ENCODE data around the gene ZBED6. TPM values are rescaled to one million over a fixed set of nuclear protein-coding genes. Genes with fewer than 3 reads are reported as not detected.

Gene ZBED6
- total and polyA plus RNA-seq, 9 of the 15 experiments (the other 6 are each of a cell fraction or from before 2014, with no cell fraction given) = 0.21 to 16.6 (median 5.0) TPM

DNA sequence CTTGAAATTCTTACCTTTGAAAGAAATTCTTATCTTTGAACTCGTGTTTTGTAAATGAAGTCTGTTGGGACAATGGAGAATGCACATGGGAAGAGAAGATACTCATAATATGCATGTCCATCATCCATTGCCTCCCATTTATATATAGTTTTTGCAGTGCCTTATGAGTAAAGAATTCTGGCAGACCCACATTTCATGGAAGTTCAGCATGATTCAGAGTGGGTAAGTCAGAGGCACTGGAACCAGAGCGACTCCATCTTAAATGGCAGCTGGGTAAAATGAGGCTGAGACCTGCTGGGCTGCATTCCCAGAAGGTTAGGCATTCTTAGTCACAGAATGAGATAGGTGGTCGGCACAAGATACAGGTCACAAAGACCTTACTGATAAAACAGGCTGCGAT is 16.6 kb upstream of the ZBED6 start (continued):
- TF ChIP-seq, protein P1, sequence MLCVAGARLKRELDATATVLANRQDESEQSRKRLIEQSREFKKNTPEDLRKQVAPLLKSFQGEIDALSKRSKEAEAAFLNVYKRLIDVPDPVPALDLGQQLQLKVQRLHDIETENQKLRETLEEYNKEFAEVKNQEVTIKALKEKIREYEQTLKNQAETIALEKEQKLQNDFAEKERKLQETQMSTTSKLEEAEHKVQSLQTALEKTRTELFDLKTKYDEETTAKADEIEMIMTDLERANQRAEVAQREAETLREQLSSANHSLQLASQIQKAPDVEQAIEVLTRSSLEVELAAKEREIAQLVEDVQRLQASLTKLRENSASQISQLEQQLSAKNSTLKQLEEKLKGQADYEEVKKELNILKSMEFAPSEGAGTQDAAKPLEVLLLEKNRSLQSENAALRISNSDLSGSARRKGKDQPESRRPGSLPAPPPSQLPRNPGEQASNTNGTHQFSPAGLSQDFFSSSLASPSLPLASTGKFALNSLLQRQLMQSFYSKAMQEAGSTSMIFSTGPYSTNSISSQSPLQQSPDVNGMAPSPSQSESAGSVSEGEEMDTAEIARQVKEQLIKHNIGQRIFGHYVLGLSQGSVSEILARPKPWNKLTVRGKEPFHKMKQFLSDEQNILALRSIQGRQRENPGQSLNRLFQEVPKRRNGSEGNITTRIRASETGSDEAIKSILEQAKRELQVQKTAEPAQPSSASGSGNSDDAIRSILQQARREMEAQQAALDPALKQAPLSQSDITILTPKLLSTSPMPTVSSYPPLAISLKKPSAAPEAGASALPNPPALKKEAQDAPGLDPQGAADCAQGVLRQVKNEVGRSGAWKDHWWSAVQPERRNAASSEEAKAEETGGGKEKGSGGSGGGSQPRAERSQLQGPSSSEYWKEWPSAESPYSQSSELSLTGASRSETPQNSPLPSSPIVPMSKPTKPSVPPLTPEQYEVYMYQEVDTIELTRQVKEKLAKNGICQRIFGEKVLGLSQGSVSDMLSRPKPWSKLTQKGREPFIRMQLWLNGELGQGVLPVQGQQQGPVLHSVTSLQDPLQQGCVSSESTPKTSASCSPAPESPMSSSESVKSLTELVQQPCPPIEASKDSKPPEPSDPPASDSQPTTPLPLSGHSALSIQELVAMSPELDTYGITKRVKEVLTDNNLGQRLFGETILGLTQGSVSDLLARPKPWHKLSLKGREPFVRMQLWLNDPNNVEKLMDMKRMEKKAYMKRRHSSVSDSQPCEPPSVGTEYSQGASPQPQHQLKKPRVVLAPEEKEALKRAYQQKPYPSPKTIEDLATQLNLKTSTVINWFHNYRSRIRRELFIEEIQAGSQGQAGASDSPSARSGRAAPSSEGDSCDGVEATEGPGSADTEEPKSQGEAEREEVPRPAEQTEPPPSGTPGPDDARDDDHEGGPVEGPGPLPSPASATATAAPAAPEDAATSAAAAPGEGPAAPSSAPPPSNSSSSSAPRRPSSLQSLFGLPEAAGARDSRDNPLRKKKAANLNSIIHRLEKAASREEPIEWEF (CRISPR knock-in tag; IDR thresholded peaks at IDR 0.05) = no peak
- TF ChIP-seq NR4A1 (CRISPR knock-in tag; IDR thresholded peaks at IDR 0.05) (no peak), NR4A1 (tag; IDR thresholded peaks at IDR 0.05) (peak; percentile 71; the same call in 1 of the 2 replicates), MTA2 (IDR thresholded peaks at IDR 0.05; ENCODE audit: low read depth) (no peak)

DNA sequence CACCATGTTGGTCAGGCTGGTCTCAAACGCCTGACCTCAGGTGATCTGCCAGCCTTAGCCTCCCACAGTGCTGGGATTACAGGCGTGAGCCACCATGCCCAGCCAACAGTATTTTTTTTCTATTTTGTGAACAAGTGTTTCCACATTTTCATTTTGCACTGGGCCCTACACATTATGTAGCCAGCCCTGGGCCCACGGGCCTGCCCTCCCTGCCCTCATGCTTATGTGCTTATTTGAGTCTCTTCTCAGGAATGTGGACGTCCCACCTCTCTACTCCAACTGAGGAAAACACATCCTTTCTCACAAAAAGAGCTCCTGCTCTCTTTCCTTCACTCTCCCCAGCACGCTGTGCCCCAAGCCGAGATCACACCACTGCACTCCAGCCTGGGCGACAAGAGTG is 13.5 kb upstream of the ZBED6 start:
- DNase-seq (ENCODE audit: extremely low read depth in 1 of 4, low spot score in 3 of 4) (no peak), FAIRE-seq (no peak), ATAC-seq (no peak)
- no peaks in the 10 kb centered on the region for H3K9me3 ChIP-seq (replicated peaks; ENCODE audit: control insufficient read depth, insufficient read depth, low read depth, low read length)
- no peaks in the 10 kb centered on the region; a peak in 1 of 5 replicates for H3K4me1 ChIP-seq (replicated peaks in 1 of 2; ENCODE audit: control insufficient read depth in 2 of 2, insufficient read depth in 2 of 2, low read length in 2 of 2)
- H2AFZ ChIP-seq (ENCODE audit: low read depth, low read length) = no peak overlapping the region
- no peaks in the 10 kb centered on the region for H3K79me2 ChIP-seq (ENCODE audit: control insufficient read depth, insufficient read depth, low read length)
- H3K27me3 ChIP-seq (ENCODE audit: control insufficient read depth in 2 of 2, insufficient read depth in 2 of 2, low read length in 2 of 2) = no peaks in the 10 kb centered on the region; a peak in 1 of 5 replicates
- no TSS peak for BruUV-seq (replicated peaks)
- H3K9me1 ChIP-seq (ENCODE audit: control insufficient read depth, insufficient read depth, low read length) = no peaks in the 10 kb centered on the region
- H3K27ac ChIP-seq (ENCODE audit: extremely low read depth, low read depth, low read length) = no peak overlapping the region
- H3K4me2 ChIP-seq (ENCODE audit: insufficient read depth, low read length) = no peak overlapping the region
- intact Hi-C loops (cut with micrococcal nuclease) = no loop called here
- H4K20me1 ChIP-seq (replicated peaks; ENCODE audit: control insufficient read depth, insufficient read depth, low read length) = no peaks in the 10 kb centered on the region
- no peaks in the 10 kb centered on the region for H3K36me3 ChIP-seq (ENCODE audit: control insufficient read depth, insufficient read depth, low read length)
- no peak overlapping the region for H3K9ac ChIP-seq (ENCODE audit: insufficient read depth in 1 of 2, low read depth in 2 of 2, low read length in 2 of 2)
- H3K4me3 ChIP-seq = no peak overlapping the region
- WGBS (ENCODE audit: insufficient coverage, low coverage, missing lambda C conversion rate) = 44% methylated on average over 7 of the region's 7 CpGs
- in situ Hi-C loops (cut with MboI) = no loop called here
- POLR2A ChIA-PET = interaction anchor here (1.2 kb wide), 1 partner anchor 10 kb away, joined by 4 read pairs; no protein-coding TSS in a partner anchor
- CTCF ChIA-PET (ENCODE audit: low intra/inter-chr PET ratio) = no interaction called here
- TF ChIP-seq, protein P2, sequence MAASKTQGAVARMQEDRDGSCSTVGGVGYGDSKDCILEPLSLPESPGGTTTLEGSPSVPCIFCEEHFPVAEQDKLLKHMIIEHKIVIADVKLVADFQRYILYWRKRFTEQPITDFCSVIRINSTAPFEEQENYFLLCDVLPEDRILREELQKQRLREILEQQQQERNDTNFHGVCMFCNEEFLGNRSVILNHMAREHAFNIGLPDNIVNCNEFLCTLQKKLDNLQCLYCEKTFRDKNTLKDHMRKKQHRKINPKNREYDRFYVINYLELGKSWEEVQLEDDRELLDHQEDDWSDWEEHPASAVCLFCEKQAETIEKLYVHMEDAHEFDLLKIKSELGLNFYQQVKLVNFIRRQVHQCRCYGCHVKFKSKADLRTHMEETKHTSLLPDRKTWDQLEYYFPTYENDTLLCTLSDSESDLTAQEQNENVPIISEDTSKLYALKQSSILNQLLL (CRISPR knock-in tag; IDR thresholded peaks at IDR 0.05; ENCODE audit: borderline replicate concordance) = no peak
- no peak for TF ChIP-seq NEUROD1 (IDR thresholded peaks at IDR 0.05; ENCODE audit: borderline replicate concordance, low read depth, low read length, partially characterized antibody)
- no peak for TF ChIP-seq FOXK1 (CRISPR knock-in tag; IDR thresholded peaks at IDR 0.05; ENCODE audit: borderline replicate concordance)
- TF ChIP-seq YY1 (IDR thresholded peaks at IDR 0.05; ENCODE audit: borderline replicate concordance in 1 of 3, control insufficient read depth in 1 of 3, extremely low read depth in 1 of 3, insufficient read depth in 3 of 3, insufficient read length in 1 of 3, insufficient replicate concordance in 2 of 3, low read depth in 1 of 3, low read length in 2 of 3) = no peak
- TF ChIP-seq ETV6 (IDR thresholded peaks at IDR 0.05; ENCODE audit: borderline replicate concordance in 1 of 2, low read depth in 2 of 2, low read length in 1 of 2) = no peak
- TF ChIP-seq ETV6 (CRISPR knock-in tag; IDR thresholded peaks at IDR 0.05; ENCODE audit: borderline replicate concordance) = no peak
- TF ChIP-seq SRSF7 (optimal IDR thresholded peaks at IDR 0.05; ENCODE audit: low read depth, low read length) = no peak
- no peak for TF ChIP-seq MAFG (tag; conservative IDR thresholded peaks at IDR 0.05)
- TF ChIP-seq SOX6 (IDR thresholded peaks at IDR 0.05) = no peak
- TF ChIP-seq WHSC1 (IDR thresholded peaks at IDR 0.05; ENCODE audit: low read length) = no peak
- no peak for TF ChIP-seq NCOR1 (IDR thresholded peaks at IDR 0.05)

Measured in K562 (cell line).